ENCODE results near the gene CASS4. TPM values are rescaled to one million over a fixed set of nuclear protein-coding genes. Genes with fewer than 3 reads are reported as not detected.

CASS4 gene
- total RNA-seq, 1 experiment from 2014 or later, result not detected

DNA sequence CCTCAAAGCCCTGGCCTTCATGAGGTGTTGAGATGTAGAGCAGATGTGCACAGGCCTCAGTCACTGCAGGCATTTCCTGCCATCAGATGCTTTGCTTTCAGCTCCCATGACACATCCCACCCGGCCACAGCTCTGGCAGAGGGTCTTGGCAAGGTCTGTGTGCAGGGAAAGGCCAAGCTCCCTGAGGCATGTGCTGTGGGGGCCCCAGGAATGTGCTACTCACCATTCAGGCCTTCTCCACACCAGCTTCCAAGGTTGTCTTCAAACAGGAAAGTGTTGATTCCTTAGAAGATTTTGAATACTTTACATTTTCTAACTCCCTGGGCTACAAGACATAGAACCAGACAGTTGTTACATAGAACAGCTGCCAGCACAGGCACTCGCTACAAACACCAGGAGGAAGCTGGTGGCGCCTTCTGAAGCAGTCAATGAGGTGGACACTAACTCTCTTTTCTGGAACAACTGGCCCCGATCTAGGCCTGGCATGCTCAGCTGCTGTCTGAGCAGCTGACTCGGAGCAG, 27.8 kb downstream of the CASS4 start:
- H2BK12ac ChIP-seq (ENCODE audit: insufficient read length, low read depth, low read length), result no peak overlapping the region
- H3K18ac ChIP-seq (ENCODE audit: insufficient read length, low read depth, low read length), result no peak overlapping the region
- no peak overlapping the region for H2BK20ac ChIP-seq (ENCODE audit: low read depth, low read length, poor library complexity, severe bottlenecking)
- no peaks in the 10 kb centered on the region for H4K20me1 ChIP-seq (ENCODE audit: control insufficient read depth, insufficient read depth, insufficient read length)
- H3K27me3 Mint-ChIP-seq (ENCODE audit: low read depth), result peaks cover 16% of the 10 kb centered on the region
- H3K4me1 Mint-ChIP-seq, result no peaks in the 10 kb centered on the region; a peak in 1 of 4 replicates
- no peak overlapping the region for H2BK120ac ChIP-seq (ENCODE audit: low read depth, low read length, poor library complexity, severe bottlenecking)
- no peaks in the 10 kb centered on the region for H3K9me3 ChIP-seq (ENCODE audit: control insufficient read depth, low read depth, low read length)
- no peak overlapping the region for H3K27ac ChIP-seq (ENCODE audit: insufficient read length, low read depth, low read length)
- no peaks in the 10 kb centered on the region for H3K9me3 Mint-ChIP-seq
- H3K14ac ChIP-seq (ENCODE audit: insufficient read depth, low read length), result no peak overlapping the region
- no peaks in the 10 kb centered on the region for H3K36me3 Mint-ChIP-seq (ENCODE audit: insufficient read depth in 1 of 3, low read depth in 3 of 3)
- no peak overlapping the region for H3K4ac ChIP-seq (ENCODE audit: low read depth, low read length)
- no CpG with 5 or more reads among the region's 5 CpGs for WGBS (ENCODE audit: extremely low coverage, insufficient read length, low lambda C conversion rate)
- H3K9ac ChIP-seq (ENCODE audit: extremely low read depth, insufficient read length, low read length), result no peak overlapping the region
- H3K27ac Mint-ChIP-seq, result no peak overlapping the region
- no peak overlapping the region for H3K4me2 ChIP-seq (ENCODE audit: insufficient read depth, insufficient read length, low read length)
- H2AFZ ChIP-seq (ENCODE audit: low read length), result no peak overlapping the region
- no peak overlapping the region for H2BK15ac ChIP-seq (ENCODE audit: low read depth, low read length)
- H3K4me1 ChIP-seq (ENCODE audit: insufficient read depth, low read length), result no peaks in the 10 kb centered on the region
- no peak overlapping the region for H3K4me3 Mint-ChIP-seq
- H3K79me1 ChIP-seq (ENCODE audit: insufficient read depth, low read depth, low read length, poor library complexity, severe bottlenecking), result no peaks in the 10 kb centered on the region
- no peak for DNase-seq
- no peak for TF ChIP-seq CTCF (conservative IDR thresholded peaks at IDR 0.05)
- H3T11ph ChIP-seq (ENCODE audit: low read length), result no peak overlapping the region
- H3K23me2 ChIP-seq (ENCODE audit: insufficient read length, low read depth, low read length, poor library complexity, severe bottlenecking), result no peaks in the 10 kb centered on the region
- no peaks in the 10 kb centered on the region for H3K27me3 ChIP-seq (ENCODE audit: insufficient read depth, low read length)
- H2AK5ac ChIP-seq (ENCODE audit: insufficient read length, low read length), result no peak overlapping the region
- no peaks in the 10 kb centered on the region for H3K79me2 ChIP-seq (ENCODE audit: insufficient read depth, low read length)
- H4K91ac ChIP-seq (ENCODE audit: insufficient read length, low read depth, low read length), result no peak overlapping the region
- H4K8ac ChIP-seq (replicated peaks; ENCODE audit: insufficient read length, low read depth, low read length), result no peak overlapping the region
- H3K56ac ChIP-seq (ENCODE audit: insufficient read length, low read depth, low read length), result no peak overlapping the region
- no peak overlapping the region for H2BK5ac ChIP-seq (ENCODE audit: insufficient read length, low read length)
- no peak overlapping the region for H4K5ac ChIP-seq (ENCODE audit: insufficient read length, low read depth, low read length)
- no peak overlapping the region for H3K23ac ChIP-seq (ENCODE audit: insufficient read length, low read depth, low read length)
